CD4-positive, CD25-positive, alpha-beta regulatory T cell (primary cell): ENCODE measurements around the gene GULP1. TPM values are rescaled to one million over a fixed set of nuclear protein-coding genes. Genes with fewer than 3 reads are reported as not detected.

Experiments
- ATAC-seq, 2 donors: fragments of 150-1000 bp; cut with Tn5 transposase; one replicate each; pipeline ENCODE4 v1.10.0; 2021; ENCODE audit warnings: low read depth in 2 of 2, moderate number of reproducible peaks in 2 of 2, moderate library complexity in 1 of 2
- DNase-seq, 3 donors: peaks; one replicate each; pipeline versions ENCODE4 v3.0.0 to v3.0.0-alpha.2; 2012 to 2022; ENCODE audit warnings: mixed read lengths in 1 of 3
- H3K27ac ChIP-seq: one replicate; pipeline ENCODE4 v1.7.0; 2013; ENCODE audit warnings: mild to moderate bottlenecking, low read length; ENCODE audit not compliant: insufficient read depth, poor library complexity, severe bottlenecking
- H3K27me3 ChIP-seq: one replicate; pipeline ENCODE4 v1.7.0; 2013; ENCODE audit warnings: low read length; ENCODE audit not compliant: control insufficient read depth, insufficient read depth
- H3K36me3 ChIP-seq: one replicate; pipeline ENCODE4 v1.7.0; 2013; ENCODE audit warnings: mild to moderate bottlenecking, low read length, moderate library complexity; ENCODE audit not compliant: control insufficient read depth, insufficient read depth
- H3K4me1 ChIP-seq: 2 replicates; pipeline ENCODE4 v1.7.0; 2013; ENCODE audit warnings: mild to moderate bottlenecking, low read length; ENCODE audit not compliant: insufficient read depth, control insufficient read depth, poor library complexity, severe bottlenecking
- H3K4me3 ChIP-seq: one replicate; pipeline ENCODE4 v1.7.0; 2013; ENCODE audit warnings: low read depth, mild to moderate bottlenecking, low read length, moderate library complexity
- H3K9me3 ChIP-seq, 2 experiments: 1 replicate in 1 of 2; 2 replicates in 1 of 2; pipeline ENCODE4 v1.7.0; 2013; ENCODE audit warnings: low read length in 2 of 2, mild to moderate bottlenecking in 1 of 2, moderate library complexity in 1 of 2; ENCODE audit not compliant: control insufficient read depth in 2 of 2
- H3K27ac Mint-ChIP-seq, 3 donors: one replicate each; pipeline ENCODE4 v1.8.0; 2020 to 2022; ENCODE audit warnings: mild to moderate bottlenecking in 3 of 3, mixed read lengths in 3 of 3, moderate library complexity in 2 of 3
- H3K27me3 Mint-ChIP-seq: one replicate; pipeline ENCODE4 v1.8.0; 2022; ENCODE audit warnings: mild to moderate bottlenecking, mixed read lengths
- H3K36me3 Mint-ChIP-seq: one replicate; pipeline ENCODE4 v1.8.0; 2020; ENCODE audit warnings: mixed read lengths
- H3K4me1 Mint-ChIP-seq, 4 donors: one replicate each; pipeline ENCODE4 v1.8.0; 2020 to 2022; ENCODE audit warnings: mixed read lengths in 4 of 4, mild to moderate bottlenecking in 1 of 4
- H3K4me3 Mint-ChIP-seq, 4 donors: one replicate each; pipeline ENCODE4 v1.8.0; 2020 to 2022; ENCODE audit warnings: mild to moderate bottlenecking in 4 of 4, mixed read lengths in 4 of 4, moderate library complexity in 3 of 4
- H3K9me3 Mint-ChIP-seq, 7 donors: one replicate each; pipeline ENCODE4 v1.8.0; 2020 to 2022; ENCODE audit warnings: mixed read lengths in 7 of 7, mild to moderate bottlenecking in 3 of 7, moderate library complexity in 2 of 7
- polyA plus RNA-seq, 4 donors: library from polyadenylated mRNA; unstranded; fragments of 300-500 nt; fragmentation: Illumina TruSeq; gene quantifications; one replicate each; pipeline ENCODE4 v1.2.3, GENCODE V29; 2021
- total RNA-seq: library from RNA; stranded (reverse); gene quantifications from one replicate; pipeline ENCODE4 v1.2.3, GENCODE V29; 2022

GULP1 gene
- total and polyA plus RNA-seq, 5 donors from 2014 or later = not detected

DNA sequence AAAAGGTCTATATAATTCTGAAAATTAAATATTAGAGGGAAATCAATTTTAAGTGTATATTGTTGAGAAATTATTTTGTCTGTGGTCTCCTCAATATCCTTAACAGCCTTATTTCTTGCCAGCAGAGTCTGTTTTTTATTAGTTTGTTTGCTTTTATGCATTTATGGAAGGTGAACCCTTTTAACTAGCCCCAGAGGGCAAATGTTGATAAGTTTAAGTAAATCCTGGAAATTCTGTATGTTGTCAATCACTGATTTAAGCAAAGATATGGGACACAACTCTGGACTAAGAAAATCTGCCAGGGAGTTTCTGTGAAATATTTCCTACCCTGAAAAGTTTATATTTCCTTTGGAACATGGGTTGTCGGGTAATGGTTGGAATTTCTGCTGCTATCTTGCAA lies 343.0 kb downstream of the GULP1 start:
- Histone ChIP-seq H3K27ac (no peak overlapping the region), H3K4me1 (no peaks in the 10 kb centered on the region), H3K27me3 (no peaks in the 10 kb centered on the region), H3K4me3 (no peak overlapping the region), H3K36me3 (no peaks in the 10 kb centered on the region), H3K9me3 (no peaks in the 10 kb centered on the region)
- Mint-ChIP-seq H3K27ac (no peak overlapping the region), H3K4me3 (no peak overlapping the region), H3K9me3 (peaks cover 0 to 2% (median 0%) of the 10 kb centered on the region in 7 donors), H3K27me3 (no peaks in the 10 kb centered on the region), H3K36me3 (no peaks in the 10 kb centered on the region), H3K4me1 (no peaks in the 10 kb centered on the region)
- ATAC-seq (no peak), DNase-seq (no peak)
